ENCODE results near the gene ARHGEF19. TPM values are rescaled to one million over a fixed set of nuclear protein-coding genes. Genes with fewer than 3 reads are reported as not detected.

ARHGEF19 gene
- total and polyA plus RNA-seq, 2 of the 4 experiments (the other 2 are of a cell fraction): 4.5 to 16.8 TPM

GRCh38 chr1:16153999-16154673 lies 58.3 kb downstream of the ARHGEF19 start (continued):
- no peak for TF ChIP-seq CTCF (conservative IDR thresholded peaks at IDR 0.05; ENCODE audit: low read depth, low read length)
